Activated naive CD8-positive, alpha-beta T cell treated with anti-CD3 and anti-CD28 coated beads for 36 hours (primary cell): Measurements from ENCODE around the gene XCL2. TPM values are rescaled to one million over a fixed set of nuclear protein-coding genes. Genes with fewer than 3 reads are reported as not detected.
A peak's percentile ranks its signal among the peaks of the same experiment; 100 is the strongest.

Experiments
- DNase-seq: peaks from one replicate; pipeline ENCODE4 v3.0.0; 2021
- H3K27ac Mint-ChIP-seq: one replicate; pipeline ENCODE4 v1.8.0; 2022; ENCODE audit warnings: mild to moderate bottlenecking, moderate library complexity, mixed read lengths
- H3K27me3 Mint-ChIP-seq: one replicate; pipeline ENCODE4 v1.8.0; 2022; ENCODE audit warnings: mild to moderate bottlenecking, mixed read lengths
- H3K36me3 Mint-ChIP-seq: one replicate; pipeline ENCODE4 v1.8.0; 2021; ENCODE audit warnings: mild to moderate bottlenecking, mixed read lengths
- H3K4me1 Mint-ChIP-seq: one replicate; pipeline ENCODE4 v1.8.0; 2021; ENCODE audit warnings: mixed read lengths
- H3K4me3 Mint-ChIP-seq: one replicate; pipeline ENCODE4 v1.8.0; 2022; ENCODE audit warnings: mild to moderate bottlenecking, moderate library complexity, mixed read lengths
- H3K9me3 Mint-ChIP-seq: one replicate; pipeline ENCODE4 v1.8.0; 2022; ENCODE audit warnings: mixed read lengths
- total RNA-seq, 2 experiments: library from RNA; stranded (reverse); gene quantifications; one replicate each; pipeline ENCODE4 v1.2.3, GENCODE V29; 2021

XCL2 gene
- total RNA-seq, 2 experiments from 2014 or later, result 136 to 139 TPM

DNA sequence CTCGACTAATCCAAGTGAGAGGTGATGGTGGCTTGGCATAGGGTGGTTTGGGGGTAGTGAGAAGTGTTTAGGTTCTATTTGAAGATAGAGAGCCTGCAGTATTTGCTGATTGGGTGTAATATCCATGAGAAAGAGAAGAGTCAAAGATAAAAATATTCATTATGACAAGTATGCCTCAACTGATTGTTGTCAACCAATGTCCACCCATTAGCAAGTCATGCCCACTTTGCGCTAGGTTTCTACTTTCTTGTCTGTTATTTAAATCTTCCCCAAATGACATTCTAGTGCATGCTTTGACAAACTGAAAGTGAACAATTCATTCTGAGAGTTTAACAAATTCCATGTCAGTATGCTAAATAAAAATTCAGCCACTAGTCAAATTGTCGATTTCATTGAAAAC is 28.8 kb upstream of the XCL2 start:
- Mint-ChIP-seq H3K36me3 (peaks cover 7% of the 10 kb centered on the region), H3K27ac (no peak overlapping the region), H3K4me3 (no peak overlapping the region), H3K4me1 (peaks cover 24% of the 10 kb centered on the region), H3K27me3 (no peaks in the 10 kb centered on the region), H3K9me3 (peaks cover 3% of the 10 kb centered on the region)
- DNase-seq, result no peak

DNA sequence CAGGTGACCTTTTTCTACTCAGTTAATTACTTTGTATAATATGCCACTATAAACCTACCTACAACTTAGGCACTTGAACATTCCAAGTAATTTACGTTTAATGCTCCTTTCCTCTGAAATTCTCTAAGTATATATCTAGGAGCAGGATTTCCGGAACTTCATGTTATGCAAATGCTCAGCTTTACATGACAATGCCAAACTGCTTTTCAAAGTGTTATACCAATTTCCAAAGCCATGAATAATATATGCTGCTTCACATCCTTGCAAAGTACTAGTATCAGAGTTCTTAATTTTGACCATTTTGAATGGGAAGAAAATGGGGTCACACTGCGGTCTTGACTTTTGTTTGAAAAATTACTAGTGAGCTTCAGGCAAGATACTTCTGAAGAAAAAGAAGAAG is 26.9 kb upstream of the XCL2 start:
- DNase-seq, result no peak
- Mint-ChIP-seq H3K27me3 (no peaks in the 10 kb centered on the region), H3K4me1 (peaks cover 20% of the 10 kb centered on the region), H3K9me3 (peaks cover 3% of the 10 kb centered on the region), H3K27ac (no peak overlapping the region), H3K36me3 (no peaks in the 10 kb centered on the region), H3K4me3 (no peak overlapping the region)

GRCh38 chr1:168568346-168568745 is 24.5 kb upstream of the XCL2 start:
- no peak for DNase-seq
- H3K27me3 Mint-ChIP-seq, result no peaks in the 10 kb centered on the region
- H3K27ac Mint-ChIP-seq, result no peak overlapping the region
- H3K4me3 Mint-ChIP-seq, result no peak overlapping the region
- peaks cover 7% of the 10 kb centered on the region for H3K9me3 Mint-ChIP-seq
- peaks cover 10% of the 10 kb centered on the region for H3K4me1 Mint-ChIP-seq
- H3K36me3 Mint-ChIP-seq, result no peaks in the 10 kb centered on the region

DNA sequence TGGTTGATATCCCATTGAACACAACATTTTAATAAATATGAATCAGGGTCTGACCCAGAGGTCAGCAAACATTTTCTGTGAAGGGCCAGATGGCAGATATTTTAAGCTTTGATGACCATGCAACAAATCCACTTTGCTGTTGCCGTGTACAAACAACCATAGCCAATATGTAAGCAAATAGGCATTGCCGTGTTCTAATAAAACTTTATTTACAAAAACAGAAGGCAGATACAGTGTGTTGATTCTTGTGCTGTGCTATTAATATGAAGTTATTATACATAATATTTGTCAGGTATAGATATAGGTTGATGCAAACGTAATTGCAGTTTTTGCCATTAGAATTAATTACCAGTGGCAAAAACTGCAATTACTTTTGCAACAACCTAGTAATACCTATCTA is 23.8 kb upstream of the XCL2 start:
- H3K4me3 Mint-ChIP-seq, result no peak overlapping the region
- H3K27ac Mint-ChIP-seq, result no peak overlapping the region
- no peaks in the 10 kb centered on the region for H3K36me3 Mint-ChIP-seq
- H3K27me3 Mint-ChIP-seq, result no peaks in the 10 kb centered on the region
- H3K4me1 Mint-ChIP-seq, result peaks cover 12% of the 10 kb centered on the region
- DNase-seq, result no peak
- peaks cover 7% of the 10 kb centered on the region for H3K9me3 Mint-ChIP-seq

- no peak for DNase-seq
- Mint-ChIP-seq H3K27me3 (no peaks in the 10 kb centered on the region), H3K4me1 (peaks cover 7% of the 10 kb centered on the region), H3K36me3 (no peaks in the 10 kb centered on the region), H3K4me3 (no peak overlapping the region), H3K9me3 (peaks cover 4% of the 10 kb centered on the region), H3K27ac (no peak overlapping the region)
These were observed 23.2 kb upstream of the XCL2 start for GRCh38 chr1:168567007-168567406.

- Mint-ChIP-seq H3K27ac (no peak overlapping the region), H3K9me3 (peaks cover 4% of the 10 kb centered on the region), H3K4me3 (no peak overlapping the region), H3K36me3 (no peaks in the 10 kb centered on the region), H3K4me1 (peaks cover 9% of the 10 kb centered on the region), H3K27me3 (no peaks in the 10 kb centered on the region)
- no peak for DNase-seq
These were observed 22.0 kb upstream of the XCL2 start for GRCh38 chr1:168565825-168566224.

DNA sequence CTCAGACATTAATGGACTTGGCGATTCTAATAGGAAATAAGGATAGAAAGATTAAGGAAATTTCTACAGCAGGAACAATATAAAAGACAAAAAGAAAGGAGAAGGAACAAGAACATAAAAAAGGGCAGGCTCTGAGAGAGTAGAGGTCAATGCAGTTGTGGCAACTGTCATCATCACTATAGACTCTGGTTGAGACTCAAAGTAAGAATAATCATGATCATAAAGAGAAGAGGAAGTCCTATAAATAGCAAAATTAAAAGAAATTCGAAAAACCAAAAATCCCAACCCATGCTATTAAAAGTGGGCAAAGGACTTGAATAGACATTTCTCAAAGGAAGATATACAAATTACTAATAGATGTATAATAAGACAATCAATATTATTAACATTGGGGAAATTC is 18.2 kb upstream of the XCL2 start:
- Mint-ChIP-seq H3K27me3 (no peaks in the 10 kb centered on the region), H3K4me1 (peaks cover 17% of the 10 kb centered on the region), H3K36me3 (no peaks in the 10 kb centered on the region), H3K9me3 (peaks cover 4% of the 10 kb centered on the region), H3K4me3 (no peak overlapping the region), H3K27ac (no peak overlapping the region)
- DNase-seq, result no peak

- Mint-ChIP-seq H3K27ac (no peak overlapping the region), H3K9me3 (peaks cover 4% of the 10 kb centered on the region), H3K36me3 (no peaks in the 10 kb centered on the region), H3K4me3 (no peak overlapping the region), H3K4me1 (peaks cover 34% of the 10 kb centered on the region), H3K27me3 (no peaks in the 10 kb centered on the region)
- DNase-seq, result no peak
These were observed 16.6 kb upstream of the XCL2 start for GRCh38 chr1:168560370-168560769.

DNA sequence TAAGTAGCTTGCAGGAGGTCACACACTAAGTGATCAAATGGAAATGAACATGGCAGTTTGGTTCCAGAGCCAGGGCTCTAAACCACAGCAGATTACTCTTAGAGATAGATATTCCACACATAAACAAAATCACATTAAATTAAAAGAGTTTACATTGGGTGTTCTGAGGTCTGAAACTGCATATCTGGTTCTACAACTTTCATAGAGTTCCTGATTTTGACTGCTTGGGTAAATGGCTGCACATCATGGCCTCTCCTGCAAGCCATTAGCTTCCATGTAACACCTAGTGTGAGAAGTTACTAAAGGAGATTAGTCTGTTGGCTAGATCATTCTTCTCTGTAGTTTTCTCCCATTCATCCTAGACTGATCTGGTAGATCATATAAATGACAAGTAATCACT is 12.8 kb upstream of the XCL2 start:
- Mint-ChIP-seq H3K9me3 (no peaks in the 10 kb centered on the region), H3K27me3 (no peaks in the 10 kb centered on the region), H3K4me3 (no peak overlapping the region), H3K36me3 (peaks cover 3% of the 10 kb centered on the region), H3K27ac (no peak overlapping the region), H3K4me1 (peaks cover 54% of the 10 kb centered on the region)
- no peak for DNase-seq

- H3K27me3 Mint-ChIP-seq, result no peaks in the 10 kb centered on the region
- peak overlapping the region; percentile 87 for H3K27ac Mint-ChIP-seq
- H3K9me3 Mint-ChIP-seq, result peaks cover 1% of the 10 kb centered on the region
- no peak for DNase-seq
- no peak overlapping the region for H3K4me3 Mint-ChIP-seq
- H3K36me3 Mint-ChIP-seq, result peaks cover 3% of the 10 kb centered on the region
- H3K4me1 Mint-ChIP-seq, result peaks cover 56% of the 10 kb centered on the region
These were observed 11.8 kb upstream of the XCL2 start for GRCh38 chr1:168555508-168556046.

DNA sequence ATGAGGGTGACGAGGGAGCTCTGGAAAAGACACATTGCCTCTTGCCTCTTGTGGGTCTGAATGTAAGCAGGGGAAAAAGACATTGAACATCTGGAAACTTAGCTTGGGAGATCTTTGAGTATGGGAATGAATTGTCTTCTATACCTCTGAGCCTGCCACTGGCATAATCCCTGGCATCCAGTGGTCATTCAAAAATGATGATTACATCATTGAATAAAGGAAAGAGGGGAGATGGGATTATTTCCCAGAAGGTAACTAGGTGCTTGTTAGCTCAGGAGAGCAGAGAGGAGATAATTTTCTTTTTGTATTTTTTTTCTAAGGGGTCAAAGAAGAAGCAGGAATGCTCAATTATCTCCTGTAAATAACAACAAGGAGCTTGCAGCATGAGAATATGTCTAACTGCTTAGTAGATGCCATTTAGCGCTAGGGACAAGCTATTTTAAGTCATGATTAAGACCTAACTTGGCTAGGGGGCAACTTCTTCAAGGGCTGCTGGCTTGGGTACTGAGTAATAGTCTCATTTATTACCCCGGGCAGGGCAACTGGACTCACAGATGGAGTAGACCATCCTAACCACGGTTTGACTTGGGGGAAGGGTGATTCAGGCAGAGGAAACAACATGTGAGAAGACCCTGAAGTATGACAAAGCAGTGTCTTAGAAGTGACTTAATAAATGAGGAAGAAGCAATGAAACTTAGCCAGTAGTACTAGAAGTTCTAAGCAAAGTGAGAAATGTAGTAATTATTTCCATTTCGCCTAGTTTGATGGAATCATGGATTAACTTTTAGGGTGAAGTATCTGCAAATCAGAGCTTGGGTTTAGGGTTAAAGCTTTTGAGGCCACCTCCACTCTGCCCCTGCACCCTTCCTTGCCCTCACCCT is 11.0 kb upstream of the XCL2 start:
- H3K9me3 Mint-ChIP-seq, result peaks cover 1% of the 10 kb centered on the region
- peaks cover 57% of the 10 kb centered on the region for H3K4me1 Mint-ChIP-seq

DNA sequence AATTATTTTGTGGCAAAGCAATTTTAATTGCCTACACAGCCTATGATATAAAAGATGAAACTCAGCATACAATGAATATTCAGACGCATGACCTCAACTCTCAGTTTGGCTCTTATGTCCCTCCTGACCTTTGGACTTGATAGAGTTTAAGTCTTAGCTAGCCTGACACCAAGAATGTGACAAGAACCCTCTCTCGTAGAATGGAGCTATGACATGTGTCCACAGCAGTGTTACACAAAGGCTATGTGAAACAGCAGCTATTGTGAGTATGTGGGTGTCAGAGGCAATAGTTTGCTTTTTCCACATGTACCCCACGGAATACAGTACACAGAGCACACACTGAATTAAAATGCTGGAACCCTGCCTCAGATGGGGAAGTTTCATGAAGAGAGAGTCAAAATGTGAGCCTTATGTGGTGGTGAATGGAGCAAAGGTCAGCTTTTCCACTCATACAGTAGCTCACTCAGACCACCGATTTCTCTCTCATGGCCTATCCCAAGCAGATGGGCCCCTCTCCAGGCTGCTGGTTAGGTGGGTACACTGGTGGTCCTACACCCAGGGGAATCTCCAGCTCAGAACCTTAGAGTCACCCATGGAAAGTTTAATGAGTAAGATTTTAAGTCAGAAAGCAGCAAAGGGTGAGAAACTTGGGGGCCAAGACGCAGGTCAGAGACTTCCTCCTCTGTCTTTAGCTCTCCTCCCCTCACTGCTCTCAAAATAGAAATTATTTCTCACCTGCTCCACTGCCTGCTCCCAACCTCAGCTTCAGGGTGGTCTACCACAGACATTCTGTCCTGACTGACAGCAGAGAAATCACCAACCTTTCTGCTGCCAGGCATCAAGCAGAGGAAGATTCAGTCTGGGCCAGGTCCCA is 10.1 kb upstream of the XCL2 start:
- no peaks in the 10 kb centered on the region for H3K27me3 Mint-ChIP-seq
- H3K9me3 Mint-ChIP-seq, result peaks cover 3% of the 10 kb centered on the region
- H3K4me3 Mint-ChIP-seq, result peak overlapping the region; percentile 35
- H3K27ac Mint-ChIP-seq, result peak overlapping the region; percentile 87
- peak; percentile 62 for DNase-seq
- H3K36me3 Mint-ChIP-seq, result peaks cover 5% of the 10 kb centered on the region
- peaks cover 57% of the 10 kb centered on the region for H3K4me1 Mint-ChIP-seq

More for the DNA sequence above, 11.0 kb upstream of the XCL2 start:
- H3K27ac Mint-ChIP-seq, result peak overlapping the region; percentile 87
- H3K27me3 Mint-ChIP-seq, result no peaks in the 10 kb centered on the region
- peak overlapping the region; percentile 35 for H3K4me3 Mint-ChIP-seq
- H3K36me3 Mint-ChIP-seq, result peaks cover 3% of the 10 kb centered on the region
- no peak for DNase-seq

DNA sequence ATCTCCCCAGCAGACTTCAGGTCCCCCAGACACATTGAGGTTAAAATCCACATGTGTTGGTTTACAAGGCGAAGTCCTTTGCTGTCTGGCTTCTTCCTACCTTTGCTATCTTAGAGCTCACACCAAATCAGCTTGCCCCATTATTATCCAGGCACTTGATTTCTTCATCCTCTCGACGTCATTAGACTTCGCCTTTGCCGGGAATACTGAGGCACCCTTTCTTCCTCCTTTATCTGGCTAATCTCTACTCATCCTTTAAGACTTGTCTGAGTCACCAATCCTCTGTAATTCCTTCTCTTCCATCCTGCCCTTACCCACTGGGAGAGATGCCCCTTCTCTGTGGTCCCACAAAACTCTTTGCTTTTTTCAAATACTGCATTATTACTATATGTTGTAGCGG is 9.2 kb upstream of the XCL2 start:
- Mint-ChIP-seq H3K27me3 (no peaks in the 10 kb centered on the region), H3K27ac (peak overlapping the region; percentile 9), H3K9me3 (peaks cover 6% of the 10 kb centered on the region), H3K36me3 (peaks cover 9% of the 10 kb centered on the region), H3K4me3 (no peak overlapping the region), H3K4me1 (peaks cover 55% of the 10 kb centered on the region)
- no peak for DNase-seq

DNA sequence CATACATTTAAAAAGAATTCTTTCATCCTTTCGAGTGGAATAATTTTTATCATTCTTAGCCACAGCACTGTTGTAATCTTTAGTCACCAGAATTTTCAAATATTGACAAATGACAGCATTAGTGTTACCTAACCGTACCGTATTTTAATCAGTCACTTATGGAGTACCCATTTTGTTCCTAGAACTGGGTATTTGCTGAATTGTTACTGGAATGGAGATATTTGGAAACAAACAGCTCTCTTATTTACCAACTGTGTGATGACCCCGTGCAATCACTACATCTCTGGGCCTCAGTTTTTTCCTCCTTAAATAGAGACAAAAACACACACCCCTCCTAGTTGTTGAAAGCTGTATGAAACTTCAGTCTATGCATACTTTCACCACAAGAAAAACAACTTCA is 7.9 kb upstream of the XCL2 start:
- no peak for DNase-seq
- Mint-ChIP-seq H3K4me3 (no peak overlapping the region), H3K27ac (no peak overlapping the region), H3K27me3 (no peaks in the 10 kb centered on the region), H3K36me3 (peaks cover 9% of the 10 kb centered on the region), H3K9me3 (peaks cover 10% of the 10 kb centered on the region), H3K4me1 (peaks cover 45% of the 10 kb centered on the region)

GRCh38 chr1:168550971-168551370 is 7.2 kb upstream of the XCL2 start:
- H3K4me1 Mint-ChIP-seq, result peaks cover 39% of the 10 kb centered on the region
- peaks cover 9% of the 10 kb centered on the region for H3K36me3 Mint-ChIP-seq
- H3K27me3 Mint-ChIP-seq, result no peaks in the 10 kb centered on the region
- no peak for DNase-seq
- no peak overlapping the region for H3K27ac Mint-ChIP-seq
- peaks cover 12% of the 10 kb centered on the region for H3K9me3 Mint-ChIP-seq
- no peak overlapping the region for H3K4me3 Mint-ChIP-seq
